H1 (cell line): Measurements from ENCODE around the gene VEZT. TPM values are rescaled to one million over a fixed set of nuclear protein-coding genes. Genes with fewer than 3 reads are reported as not detected.

Experiments
- ATF3 ChIP-seq: IDR thresholded peaks from 2 replicates; pipeline ENCODE4 v1.6.1; 2011; ENCODE audit warnings: low read depth, mild to moderate bottlenecking, low read length; ENCODE audit not compliant: insufficient read depth
- polyA plus RNA-seq, 7 experiments: library from polyadenylated mRNA; depleted of rRNA in 3 of 7; stranded (reverse) in 5 of 7; unstranded in 2 of 7; fragments of >200 nt in 5 of 7; fragments of 200-250 nt in 2 of 7; gene quantifications; 1 replicate in 5 of 7; 2 replicates in 1 of 7; 4 replicates in 1 of 7; pipeline versions ENCODE4 v1.2.1 to v1.2.3, GENCODE V29; 2011 to 2013; ENCODE audit warnings: missing spikeins in 2 of 7, mixed read lengths in 2 of 7
- total RNA-seq: library from RNA; stranded (reverse); fragmentation: NEBNext Ultra II Directional; extraction: Animal tissue kit (Norgen Biotek cat#: 25700); gene quantifications from 2 replicates; pipeline ENCODE4 v1.2.1, GENCODE V29; 2021

Gene VEZT
- total and polyA plus RNA-seq, 2 of the 8 experiments (the other 6 are each of a cell fraction or from before 2014, with no cell fraction given), result 44.0 to 56.1 TPM

- no peak for TF ChIP-seq ATF3
- TF ChIP-seq, all 59 proteins: peak for 0
Observed at GRCh38 chr12:95168746-95169145, 48.9 kb upstream of the VEZT start (continued).
